HG03108 (cell line): Measurements from ENCODE around the gene ANO9.

Source experiments
- ATAC-seq: cut with Tn5 transposase; IDR thresholded peaks from one replicate; pipeline ENCODE4 v1.9.1; 2021; ENCODE audit warnings: moderate library complexity; ENCODE audit not compliant: unreplicated experiment

The ANO9 gene, protein sequence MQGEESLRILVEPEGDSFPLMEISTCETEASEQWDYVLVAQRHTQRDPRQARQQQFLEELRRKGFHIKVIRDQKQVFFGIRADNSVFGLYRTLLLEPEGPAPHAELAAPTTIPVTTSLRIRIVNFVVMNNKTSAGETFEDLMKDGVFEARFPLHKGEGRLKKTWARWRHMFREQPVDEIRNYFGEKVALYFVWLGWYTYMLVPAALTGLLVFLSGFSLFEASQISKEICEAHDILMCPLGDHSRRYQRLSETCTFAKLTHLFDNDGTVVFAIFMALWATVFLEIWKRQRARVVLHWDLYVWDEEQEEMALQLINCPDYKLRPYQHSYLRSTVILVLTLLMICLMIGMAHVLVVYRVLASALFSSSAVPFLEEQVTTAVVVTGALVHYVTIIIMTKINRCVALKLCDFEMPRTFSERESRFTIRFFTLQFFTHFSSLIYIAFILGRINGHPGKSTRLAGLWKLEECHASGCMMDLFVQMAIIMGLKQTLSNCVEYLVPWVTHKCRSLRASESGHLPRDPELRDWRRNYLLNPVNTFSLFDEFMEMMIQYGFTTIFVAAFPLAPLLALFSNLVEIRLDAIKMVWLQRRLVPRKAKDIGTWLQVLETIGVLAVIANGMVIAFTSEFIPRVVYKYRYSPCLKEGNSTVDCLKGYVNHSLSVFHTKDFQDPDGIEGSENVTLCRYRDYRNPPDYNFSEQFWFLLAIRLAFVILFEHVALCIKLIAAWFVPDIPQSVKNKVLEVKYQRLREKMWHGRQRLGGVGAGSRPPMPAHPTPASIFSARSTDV

DNA sequence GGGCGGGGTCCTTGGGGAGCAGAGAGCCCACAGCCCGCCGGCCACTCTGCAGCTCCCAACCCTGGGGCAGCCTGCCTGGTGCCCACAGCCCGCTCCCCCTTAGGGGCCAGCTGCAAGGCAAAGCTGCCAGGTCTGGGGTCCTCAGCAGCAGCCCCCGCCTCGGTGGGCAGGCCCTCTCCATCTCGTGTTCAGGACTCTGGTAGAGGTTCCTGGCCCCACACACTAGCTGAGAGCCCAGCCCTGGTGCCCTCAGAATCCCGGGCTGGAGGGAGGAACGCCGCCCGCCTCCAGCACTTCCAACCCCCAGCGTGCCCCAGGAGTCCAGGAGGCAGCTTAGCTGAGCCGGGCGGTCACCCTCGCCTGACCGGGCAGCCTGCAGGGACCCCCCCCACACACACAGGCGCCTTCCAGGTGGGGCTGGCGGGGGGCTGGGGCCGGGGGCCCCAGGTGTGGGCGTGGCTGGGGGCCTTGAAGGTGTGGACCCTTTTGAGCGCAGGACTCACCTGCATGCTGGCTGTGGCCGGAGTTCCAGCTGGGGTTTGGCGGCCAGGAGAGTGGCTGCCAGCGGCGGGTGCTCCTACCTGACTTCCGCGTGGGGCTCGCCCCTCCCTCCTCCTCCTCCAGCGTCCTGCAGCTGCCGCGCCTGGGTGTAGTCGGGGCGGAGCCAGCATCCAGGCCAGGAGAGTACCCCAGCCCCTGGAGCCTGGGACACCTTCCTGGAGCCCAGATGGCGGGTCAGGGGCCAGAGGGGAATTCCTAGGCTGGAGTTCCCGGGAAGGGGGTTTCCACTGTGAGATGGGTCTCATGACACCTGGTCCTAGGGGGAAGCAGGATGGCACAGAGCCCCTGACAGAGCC is at the start of gene ANO9:
Gene ANO9, minus strand, starts transcription at position 594 of the 857 bp plus-strand sequence. Its CDS starts 85 bp downstream, at position 509.
- peak; percentile 70 for ATAC-seq

DNA sequence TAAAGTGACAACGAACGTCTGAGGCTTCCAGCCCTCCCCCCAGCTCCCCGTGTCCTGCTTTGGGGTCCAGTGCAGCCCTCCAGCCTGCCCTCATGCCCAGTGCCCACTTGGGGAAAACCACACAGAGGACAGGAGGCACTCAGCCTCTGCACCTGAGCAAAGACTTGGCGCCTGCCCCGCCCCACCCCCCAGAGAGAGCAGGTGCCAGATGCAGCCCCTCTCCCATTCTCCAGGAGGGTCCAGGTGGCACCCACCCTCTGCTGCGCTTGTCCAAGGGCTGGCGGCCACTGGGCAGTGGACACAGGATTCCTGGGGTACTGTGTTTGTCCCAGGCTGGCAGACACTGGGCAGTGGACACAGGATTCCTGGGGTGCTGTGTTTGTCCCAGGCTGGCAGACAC is 49.5 kb upstream of the ANO9 start:
- ATAC-seq = no peak

DNA sequence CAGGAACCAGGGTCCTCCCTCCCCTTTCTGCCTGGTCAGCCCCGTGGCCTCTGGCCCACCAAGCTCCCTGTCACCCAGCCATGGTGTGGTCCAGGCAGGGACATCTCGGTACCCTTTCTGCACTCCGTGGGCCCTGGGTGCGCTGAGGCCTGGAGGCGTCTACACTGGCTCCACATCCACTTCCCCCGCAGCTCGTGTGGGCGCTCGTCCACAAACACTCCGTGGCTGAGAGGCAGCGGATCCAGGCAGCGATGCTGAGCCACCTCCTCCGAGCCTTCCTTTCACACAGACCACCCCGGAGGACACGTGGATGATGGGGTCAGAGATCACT is 49.1 kb upstream of the ANO9 start:
- no peak for ATAC-seq

DNA sequence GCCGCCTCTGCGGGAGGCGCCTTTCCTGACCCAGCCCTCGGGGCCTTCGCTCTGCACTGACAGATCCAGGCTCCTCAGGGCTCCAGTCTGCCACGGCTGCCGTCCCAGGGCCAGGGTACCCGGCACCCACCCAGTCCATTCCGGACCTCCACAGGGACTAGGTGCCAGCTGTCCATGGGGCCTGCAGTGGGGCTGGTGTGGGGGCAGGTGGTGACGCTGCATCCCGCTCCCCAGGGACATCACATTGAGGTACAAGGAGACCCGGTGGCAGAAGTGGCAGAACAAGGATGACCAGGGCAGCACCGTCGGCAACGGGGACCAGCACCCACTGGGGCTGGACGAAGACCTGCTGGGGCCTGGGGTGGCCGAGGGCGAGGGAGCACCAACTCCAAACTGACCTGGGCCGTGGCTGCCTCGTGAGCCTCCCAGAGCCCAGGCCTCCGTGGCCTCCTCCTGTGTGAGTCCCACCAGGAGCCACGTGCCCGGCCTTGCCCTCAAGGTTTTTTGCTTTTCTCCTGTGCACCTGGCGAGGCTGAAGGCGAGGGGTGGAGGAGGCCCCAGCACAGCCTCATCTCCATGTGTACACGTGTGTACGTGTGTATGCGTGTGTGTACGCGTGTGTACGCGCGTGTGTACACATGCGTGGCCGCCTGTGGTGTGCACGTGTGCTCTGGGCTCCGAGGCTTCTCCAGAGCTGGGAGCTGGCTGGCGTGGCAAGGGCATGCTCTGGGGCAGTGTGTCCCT is 48.5 kb upstream of the ANO9 start:
- no peak for ATAC-seq

DNA sequence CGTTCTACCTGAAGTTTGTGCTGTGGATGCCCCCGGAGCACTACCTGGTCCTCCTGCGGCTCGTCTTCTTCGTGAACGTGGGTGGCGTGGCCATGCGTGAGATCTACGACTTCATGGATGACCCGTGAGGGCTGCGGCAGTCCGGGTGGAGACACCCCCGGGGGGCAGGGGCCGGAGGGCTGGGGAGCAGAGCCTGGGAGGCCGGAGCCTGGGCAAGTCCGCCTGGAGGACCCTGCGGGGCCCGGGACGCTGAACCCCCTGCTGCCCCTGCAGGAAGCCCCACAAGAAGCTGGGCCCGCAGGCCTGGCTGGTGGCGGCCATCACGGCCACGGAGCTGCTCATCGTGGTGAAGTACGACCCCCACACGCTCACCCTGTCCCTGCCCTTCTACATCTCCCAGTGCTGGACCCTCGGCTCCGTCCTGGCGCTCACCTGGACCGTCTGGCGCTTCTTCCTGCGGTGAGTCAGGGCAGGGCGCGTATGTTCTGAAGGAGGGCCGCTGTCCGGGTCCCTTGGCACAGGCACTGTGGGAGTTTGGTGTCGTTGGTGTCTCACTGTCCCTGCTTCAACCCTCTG is 47.9 kb upstream of the ANO9 start:
- no peak for ATAC-seq

DNA sequence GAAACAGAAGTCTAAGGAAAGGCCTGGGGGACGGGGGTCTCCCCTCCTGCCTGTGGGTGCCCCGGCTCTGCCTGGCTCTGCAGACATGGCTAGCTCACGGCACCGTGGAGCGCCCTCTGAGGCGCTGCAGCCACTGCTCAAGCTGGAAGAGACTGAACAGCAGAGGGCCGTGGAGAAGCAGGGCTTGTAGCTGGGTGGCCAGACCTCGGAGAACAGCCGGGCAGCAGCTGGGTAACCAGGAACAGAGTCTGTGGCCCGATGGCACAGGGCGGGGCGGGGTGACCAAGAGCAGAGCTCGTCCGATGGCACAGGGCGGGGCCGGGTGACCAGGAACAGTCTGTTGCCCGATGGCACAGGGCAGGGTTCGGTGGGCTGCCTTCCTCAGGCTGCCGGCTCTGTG is 47.2 kb upstream of the ANO9 start:
- ATAC-seq = no peak

DNA sequence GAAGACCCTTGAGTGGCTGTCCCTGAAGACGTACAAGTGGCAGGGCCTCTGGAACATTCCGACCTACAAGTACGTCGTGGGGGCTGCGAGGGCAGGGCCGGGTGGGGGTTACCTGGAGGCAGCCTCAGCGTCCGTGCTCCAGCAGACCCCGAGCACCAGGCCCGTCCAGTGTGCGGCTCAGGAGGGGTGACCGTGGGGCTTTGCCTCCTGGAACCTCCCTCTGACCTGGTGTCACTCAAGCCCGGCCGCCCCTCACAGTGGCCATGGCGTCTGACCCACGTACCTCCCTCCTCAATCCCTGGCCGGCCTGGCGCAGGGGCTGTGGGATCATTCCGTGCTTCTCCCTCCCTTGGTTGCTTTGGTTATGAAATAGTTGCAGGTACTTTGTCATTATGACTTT is 46.8 kb upstream of the ANO9 start:
- ATAC-seq = no peak

DNA sequence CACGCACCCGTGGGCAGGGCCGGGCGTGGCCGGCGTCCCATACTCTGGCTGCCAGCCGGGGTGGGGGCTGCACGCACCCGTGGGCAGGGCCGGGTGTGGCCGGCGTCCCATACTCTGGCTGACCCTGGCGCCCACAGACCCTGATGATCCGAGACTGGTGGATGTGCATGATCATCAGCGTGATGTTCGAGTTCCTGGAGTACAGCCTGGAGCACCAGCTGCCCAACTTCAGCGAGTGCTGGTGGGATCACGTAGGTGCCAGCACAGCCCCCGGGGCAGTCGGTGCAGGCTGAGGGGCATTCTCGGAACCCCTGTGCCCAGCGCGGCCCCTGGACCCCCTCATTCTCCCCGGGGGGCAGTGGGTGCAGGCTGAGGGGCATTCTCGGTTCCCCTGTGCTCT is 46.3 kb upstream of the ANO9 start:
- ATAC-seq = no peak

DNA sequence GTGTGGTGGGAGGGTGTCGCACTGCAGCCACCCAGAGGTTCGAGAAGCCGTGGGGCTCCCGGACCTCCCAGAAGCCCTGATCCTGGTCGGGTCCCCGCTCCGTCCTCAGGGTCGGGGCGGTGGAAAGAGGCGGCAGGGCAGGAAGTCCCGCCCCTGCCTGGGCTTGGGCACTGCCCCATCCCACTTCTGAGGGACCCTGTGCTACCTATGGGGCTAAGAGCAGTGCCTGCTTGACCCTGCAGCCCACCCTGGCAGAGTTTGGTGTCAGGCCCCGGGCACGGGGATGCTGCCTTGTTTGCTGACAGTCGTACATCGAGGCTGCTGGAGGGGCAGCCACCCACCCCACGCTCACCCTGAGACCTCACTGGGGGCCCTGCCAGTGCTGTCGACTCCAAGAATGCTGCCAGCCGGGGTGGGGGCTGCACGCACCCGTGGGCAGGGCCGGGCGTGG is 45.8 kb upstream of the ANO9 start:
- no peak for ATAC-seq

DNA sequence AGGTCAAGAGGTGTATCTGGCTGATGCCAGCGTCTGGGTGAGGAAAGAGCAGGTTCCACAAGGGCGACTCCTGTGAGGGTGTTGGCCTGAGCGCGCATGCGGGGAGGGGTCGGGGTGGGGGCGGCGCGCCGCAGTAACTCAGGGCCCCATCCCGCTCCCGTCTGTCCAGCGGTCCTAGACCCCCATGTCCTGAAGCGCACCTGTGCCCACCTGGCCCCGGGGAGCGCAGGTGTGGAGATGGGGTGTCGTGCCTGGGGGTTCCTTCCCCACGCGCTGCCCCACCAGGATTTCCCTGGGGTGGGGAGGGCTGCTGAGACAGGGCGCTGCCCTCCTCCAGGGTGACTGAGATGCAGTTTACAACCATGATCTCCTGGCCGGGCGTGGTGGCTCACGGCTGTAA is 44.4 kb upstream of the ANO9 start:
- ATAC-seq = no peak

DNA sequence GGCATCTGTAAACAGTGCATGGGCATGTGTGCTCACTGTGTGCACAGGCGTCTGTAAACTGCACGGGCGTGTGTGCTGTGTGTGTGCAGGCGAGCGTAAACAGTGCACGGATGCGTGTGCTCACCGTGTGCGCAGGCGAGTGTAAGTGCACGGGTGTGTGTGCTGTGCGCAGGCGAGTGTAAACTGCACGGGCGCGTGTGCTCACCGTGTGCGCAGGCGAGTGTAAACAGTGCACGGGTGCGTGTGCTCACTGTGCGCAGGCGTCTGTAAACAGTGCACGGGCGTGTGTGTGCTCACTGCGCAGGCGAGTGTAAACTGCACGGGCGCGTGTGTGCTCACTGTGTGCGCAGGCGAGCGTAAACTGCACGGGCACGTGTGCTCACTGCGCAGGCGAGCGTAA is 42.8 kb upstream of the ANO9 start:
- ATAC-seq = no peak

DNA sequence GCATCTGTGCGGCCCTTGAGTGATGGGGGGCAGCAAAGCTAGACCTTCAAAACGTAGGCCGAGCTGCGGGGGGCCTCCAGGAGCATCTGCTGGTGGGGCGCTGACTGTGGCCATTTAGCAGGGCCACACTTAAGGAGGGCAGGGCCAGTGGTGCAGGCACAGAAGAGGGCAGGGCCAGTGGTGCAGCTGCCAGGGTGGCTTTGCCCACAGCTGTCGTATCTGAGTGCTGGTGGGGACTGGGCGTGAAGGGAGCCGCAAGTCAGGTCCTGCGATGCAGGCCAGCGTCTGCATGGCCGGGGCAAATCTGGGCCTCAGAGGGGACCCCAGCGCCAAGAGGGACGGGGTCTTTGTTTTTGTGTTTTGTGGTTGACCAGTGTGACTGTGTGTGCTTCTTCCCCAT is 37.5 kb upstream of the ANO9 start:
- no peak for ATAC-seq

DNA sequence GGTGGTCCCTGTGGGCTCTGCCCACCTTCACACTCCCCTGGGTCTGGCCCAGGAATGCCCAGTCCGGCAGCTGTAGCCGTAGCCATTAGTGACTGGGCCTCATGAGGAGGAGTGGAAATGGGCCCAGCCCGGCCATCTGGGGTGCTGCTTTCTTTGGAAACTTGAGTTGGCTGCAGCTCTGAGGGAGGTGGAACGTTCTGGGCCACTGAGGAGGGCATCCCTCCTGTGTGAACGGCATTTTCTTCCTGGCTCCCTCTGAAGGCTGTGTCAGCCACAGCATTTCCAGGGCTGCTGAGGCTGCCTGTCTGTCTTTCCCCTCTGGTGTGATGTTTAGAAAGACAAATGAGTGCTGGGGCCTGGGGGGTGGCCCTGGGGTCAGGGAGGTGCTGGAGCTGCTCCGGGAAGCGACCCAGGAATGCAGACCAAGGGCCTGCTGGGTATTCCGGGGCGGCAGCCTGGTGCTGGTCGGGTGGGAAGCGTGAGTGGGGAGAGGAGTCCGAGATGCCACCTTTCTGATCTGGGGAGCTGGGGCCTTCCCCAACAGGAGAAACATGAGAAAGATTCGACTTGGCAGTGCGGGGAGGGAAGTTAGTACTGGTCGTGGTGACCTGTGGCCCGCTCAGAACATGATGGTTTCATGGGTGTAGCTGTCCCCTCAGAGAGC is 35.4 kb upstream of the ANO9 start:
- no peak for ATAC-seq

DNA sequence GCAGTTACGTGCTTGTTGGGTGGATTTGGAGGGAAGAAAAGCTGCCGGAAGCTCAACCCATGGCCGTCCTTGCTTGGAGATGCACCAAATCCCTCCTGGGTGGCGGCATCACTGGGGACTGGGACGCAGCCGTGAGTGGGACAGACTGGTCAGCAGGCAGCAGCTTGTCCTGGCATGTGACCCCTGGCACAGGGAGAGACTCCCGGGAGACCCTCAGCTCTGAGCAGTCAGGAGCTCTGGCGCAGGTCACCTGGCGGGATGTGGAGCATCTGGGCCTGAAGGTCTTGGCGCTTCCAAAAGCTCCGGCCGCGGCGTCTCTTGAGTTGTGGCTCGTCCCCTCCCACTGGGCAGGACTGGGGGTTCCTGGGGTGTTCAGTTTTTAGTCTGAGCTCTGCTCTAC is 34.6 kb upstream of the ANO9 start:
- ATAC-seq = no peak

DNA sequence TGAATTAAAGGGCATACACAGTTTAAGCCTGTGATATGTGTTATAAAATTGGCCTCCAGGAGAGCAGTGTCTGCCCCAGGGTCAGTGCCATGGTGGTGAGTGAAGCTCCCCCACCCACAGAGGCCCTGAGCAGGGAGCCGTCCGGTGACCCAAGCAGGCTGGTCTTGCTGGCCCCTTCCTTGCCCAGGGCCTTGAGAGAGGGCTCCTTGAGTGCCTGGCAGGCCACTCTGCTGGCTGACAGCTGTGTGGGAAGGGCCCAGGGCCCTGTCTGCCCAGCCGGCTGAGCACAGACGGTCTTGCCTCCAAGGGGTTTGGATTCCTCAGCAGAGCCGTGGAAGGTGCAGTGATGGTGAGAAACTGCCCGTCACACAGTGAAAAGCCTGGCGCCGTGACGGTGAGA is 34.1 kb upstream of the ANO9 start:
- ATAC-seq = no peak

DNA sequence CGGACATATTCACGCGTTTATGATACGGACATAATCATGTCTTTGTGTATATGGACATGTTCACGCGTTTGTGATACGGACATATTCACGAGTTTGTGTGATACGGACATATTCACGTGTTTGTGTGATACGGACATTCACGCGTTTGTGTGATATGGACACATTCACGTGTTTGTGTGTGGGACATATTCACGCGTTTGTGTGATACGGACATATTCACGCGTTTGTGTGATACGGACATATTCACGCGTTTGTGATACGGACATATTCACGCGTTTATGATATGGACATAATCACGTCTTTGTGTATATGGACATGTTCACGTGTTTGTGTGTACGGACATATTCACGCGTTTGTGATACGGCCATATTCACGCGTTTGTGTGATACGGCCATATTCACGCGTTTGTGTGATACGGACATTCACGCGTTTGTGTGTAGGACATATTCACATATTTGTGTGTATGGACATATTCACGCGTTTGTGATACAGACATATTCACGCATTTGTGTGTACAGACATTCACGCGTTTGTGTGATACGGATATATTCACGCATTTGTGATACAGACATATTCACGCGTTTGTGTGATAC is 33.2 kb upstream of the ANO9 start:
- ATAC-seq = no peak

DNA sequence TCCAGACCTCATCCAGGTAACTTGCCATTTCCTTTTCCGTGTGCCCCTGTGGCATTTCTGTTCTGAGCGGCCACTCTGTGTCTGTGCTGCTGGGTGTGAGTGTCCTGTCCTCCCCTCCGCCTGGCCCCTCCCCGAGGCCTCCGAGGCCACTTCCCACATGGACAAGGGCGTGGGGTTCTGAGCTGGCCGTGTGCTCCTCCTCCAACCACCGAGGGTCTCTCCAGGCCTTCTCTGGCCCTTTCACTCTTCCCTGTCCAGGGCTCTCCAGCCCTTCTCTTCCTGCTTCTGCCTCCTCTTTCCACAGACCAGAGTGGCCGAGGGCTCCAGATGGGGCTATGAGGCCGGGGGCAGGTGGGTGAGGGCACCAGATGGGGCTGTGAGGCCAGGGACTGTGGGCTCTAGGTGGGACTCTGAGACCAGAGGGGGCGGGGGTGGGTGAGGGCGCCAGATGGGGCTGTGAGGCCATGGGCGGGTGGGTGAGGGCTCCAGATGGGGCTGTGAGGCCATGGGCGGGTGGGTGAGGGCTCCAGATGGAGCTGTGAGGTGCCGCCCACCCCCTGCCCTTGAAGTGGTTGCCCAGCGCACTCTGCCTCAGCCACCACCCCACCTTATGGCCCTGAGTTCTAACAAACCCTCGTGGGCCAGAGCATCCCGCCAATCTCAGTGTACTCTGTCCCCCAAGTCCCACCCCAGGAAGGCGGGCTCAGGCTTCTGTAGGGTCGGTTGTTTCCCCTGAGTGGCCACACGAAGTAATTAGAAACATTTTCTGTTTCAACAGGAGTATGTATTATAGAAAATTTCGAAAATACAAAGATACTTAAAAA is 32.4 kb upstream of the ANO9 start:
- ATAC-seq = no peak

DNA sequence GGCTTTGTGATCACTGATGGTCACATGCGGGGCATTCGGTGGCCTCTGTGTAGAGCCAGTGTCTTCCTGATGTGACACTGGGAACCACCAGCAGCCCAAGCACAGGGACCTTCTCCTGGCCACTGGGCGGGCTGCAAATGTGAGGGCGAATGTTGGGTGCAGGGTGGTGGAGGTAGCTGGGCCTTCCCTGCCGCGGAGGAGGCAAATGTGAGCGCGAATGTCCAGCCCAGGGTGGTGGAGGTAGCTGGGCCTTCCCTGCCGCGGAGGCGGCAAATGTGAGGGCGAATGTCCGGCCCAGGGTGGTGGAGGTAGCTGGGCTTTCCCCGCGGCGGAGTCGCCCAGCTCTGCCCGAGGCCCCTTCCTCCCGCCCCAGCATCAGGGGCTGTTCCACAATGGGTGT is 31.6 kb upstream of the ANO9 start:
- no peak for ATAC-seq

DNA sequence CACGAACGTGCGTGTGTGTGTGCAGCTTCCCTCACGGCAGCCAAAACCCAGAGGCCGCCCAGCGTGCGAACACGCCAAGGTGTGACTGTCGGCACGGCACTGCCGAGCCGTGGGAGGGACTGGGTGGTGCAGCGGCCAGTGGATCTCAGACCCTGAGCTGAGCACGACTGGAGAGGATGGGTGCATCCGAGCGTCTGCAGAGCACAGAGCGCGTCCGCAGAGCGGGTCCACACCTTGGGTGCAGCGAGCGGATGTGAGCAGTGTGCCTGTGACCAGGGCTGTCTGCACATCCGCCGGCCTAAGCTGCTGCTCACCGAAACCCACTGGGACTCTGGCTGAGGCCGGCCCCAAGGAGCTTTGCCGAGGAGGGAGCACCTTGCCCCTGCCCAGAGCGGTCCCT is 31.0 kb upstream of the ANO9 start:
- ATAC-seq = no peak
